Left cardiac atrium (tissue), 4 donors: ENCODE measurements around the gene PLCH1. TPM values are rescaled to one million over a fixed set of nuclear protein-coding genes. Genes with fewer than 3 reads are reported as not detected.

Experiments used
- ATAC-seq, 2 donors: fragments of 200-7000 bp; cut with Tn5 transposase; one replicate each; pipeline ENCODE4 v1.9.1; 2020; ENCODE audit warnings: mild to moderate bottlenecking in 2 of 2, moderate library complexity in 2 of 2
- DNase-seq: peaks from one replicate; pipeline ENCODE4 v3.0.0-alpha.2; 2020
- intact Hi-C, 2 donors: fragments of 100-400 bp; cut with DNase I; formaldehyde crosslinking; loops; one replicate each; pipeline versions ENCODE4 v1.14.1 to v1.15.1; 2022 to 2023
- long read RNA-seq: library from polyadenylated mRNA; unstranded; transcript quantifications from one replicate; pipeline ENCODE4 v2.0.0, GENCODE V29; 2021
- total RNA-seq, 2 donors: library from RNA; stranded (reverse); fragmentation: NEBNext Ultra II Directional; extraction: Animal tissue kit (Norgen Biotek cat#: 25700); gene quantifications; one replicate each; pipeline ENCODE4 v1.2.1, GENCODE V29; 2021
- donor health status: DM: no; HTN: yes; CAD: no.
- donor health status: DM: no; HTN: yes; CAD: no; lungs with severe emphysema.
- donor health status: DM: yes; HTN: yes; CAD: no.
- donor health status: Dilated cardiomyopathy.

The PLCH1 gene
- 1 to 10 TPM in 1 of 2 donors, under 1 TPM in 1; 0.39 to 1.3 TPM for total RNA-seq
- long read RNA-seq: 0 reads

- intact Hi-C loops: loop anchor here in 1 of 2 donors (5.0 kb wide), 1 partner anchor 113 kb away; no protein-coding TSS in a partner anchor
- peak; percentile 62 for DNase-seq
- ATAC-seq: peak; percentile 86 to 90
Measured at GRCh38 chr3:155744626-155745324, at the start of gene PLCH1. Gene PLCH1, minus strand, starts transcription at chr3:155745071. Its CDS starts 40,847 bp downstream, at chr3:155704224.

- ATAC-seq (no peak), DNase-seq (no peak)
- intact Hi-C loops: no loop called here
Measured at GRCh38 chr3:155792532-155792931, 47.7 kb upstream of the PLCH1 start.

- ATAC-seq (no peak), DNase-seq (no peak)
- intact Hi-C loops: no loop called here
Measured at GRCh38 chr3:155791190-155791589, 46.3 kb upstream of the PLCH1 start.

GRCh38 chr3:155790272-155790925 lies 45.5 kb upstream of the PLCH1 start:
- intact Hi-C loops: no loop called here
- ATAC-seq (no peak), DNase-seq (no peak)

DNA sequence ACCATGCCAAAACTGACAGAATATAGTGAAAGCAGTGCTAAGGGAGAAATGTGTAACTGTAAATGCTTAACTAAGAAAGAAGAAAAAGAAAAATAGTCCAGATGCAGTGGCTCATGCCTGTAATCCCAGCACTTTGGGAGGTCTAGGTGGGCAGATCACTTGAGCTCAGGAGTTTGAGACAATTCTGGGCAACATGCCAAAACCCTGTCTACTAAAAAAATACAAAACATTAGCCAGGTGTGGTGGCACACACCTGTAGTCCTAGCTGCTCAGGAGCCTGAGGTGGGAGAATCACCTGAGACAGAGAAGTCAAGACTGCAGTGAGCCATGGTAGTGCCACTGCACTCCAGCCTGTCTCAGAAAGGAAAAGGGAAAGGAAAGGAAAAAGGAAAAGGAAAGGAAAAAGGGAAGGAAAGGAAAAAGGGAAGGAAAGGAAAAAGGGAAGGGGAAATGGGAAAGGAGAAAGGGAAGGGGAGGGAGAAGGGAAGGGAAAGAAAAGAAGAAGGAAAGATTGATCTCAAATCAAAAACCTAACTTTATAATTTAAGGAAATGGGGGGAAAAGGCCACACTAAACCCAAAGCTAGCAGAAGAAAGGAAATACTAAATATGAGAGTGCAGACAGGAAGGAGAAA lies 40.9 kb upstream of the PLCH1 start:
- DNase-seq (no peak), ATAC-seq (no peak)
- intact Hi-C loops: no loop called here

DNA sequence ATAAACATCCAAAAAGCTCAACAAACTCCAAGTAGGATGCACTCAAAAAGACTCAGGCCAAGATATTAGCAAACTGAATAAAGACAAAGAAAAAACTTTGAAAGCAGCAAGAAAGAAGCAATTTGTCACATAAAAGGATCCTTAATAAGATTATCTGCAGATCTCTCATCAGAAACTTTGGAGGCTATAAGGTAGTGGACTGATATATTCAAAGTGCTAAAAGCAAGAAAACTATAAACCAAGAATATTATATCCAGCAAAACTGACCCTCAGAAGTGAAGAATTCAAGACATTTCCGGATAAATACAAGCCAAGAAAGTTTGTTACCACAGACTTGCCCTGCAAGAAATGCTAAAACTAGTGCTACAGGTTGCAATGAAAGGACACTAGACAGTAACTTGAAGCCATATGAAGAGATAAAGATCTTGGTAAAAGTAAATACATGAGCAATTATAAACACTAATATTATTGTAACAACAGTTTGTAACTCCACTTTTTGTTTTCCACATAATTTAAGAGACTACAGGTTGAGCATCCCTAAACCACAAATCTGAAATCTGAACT lies 37.6 kb upstream of the PLCH1 start:
- intact Hi-C loops: no loop called here
- ATAC-seq: no peak
- DNase-seq: no peak

- ATAC-seq (no peak), DNase-seq (no peak)
- intact Hi-C loops: no loop called here
Measured at GRCh38 chr3:155780291-155780690, 35.4 kb upstream of the PLCH1 start.

- no peak for DNase-seq
- no peak for ATAC-seq
- intact Hi-C loops: no loop called here
Measured at GRCh38 chr3:155778462-155778861, 33.6 kb upstream of the PLCH1 start.

- DNase-seq (no peak), ATAC-seq (no peak)
- intact Hi-C loops: no loop called here
Measured at GRCh38 chr3:155772801-155773200, 27.9 kb upstream of the PLCH1 start.

DNA sequence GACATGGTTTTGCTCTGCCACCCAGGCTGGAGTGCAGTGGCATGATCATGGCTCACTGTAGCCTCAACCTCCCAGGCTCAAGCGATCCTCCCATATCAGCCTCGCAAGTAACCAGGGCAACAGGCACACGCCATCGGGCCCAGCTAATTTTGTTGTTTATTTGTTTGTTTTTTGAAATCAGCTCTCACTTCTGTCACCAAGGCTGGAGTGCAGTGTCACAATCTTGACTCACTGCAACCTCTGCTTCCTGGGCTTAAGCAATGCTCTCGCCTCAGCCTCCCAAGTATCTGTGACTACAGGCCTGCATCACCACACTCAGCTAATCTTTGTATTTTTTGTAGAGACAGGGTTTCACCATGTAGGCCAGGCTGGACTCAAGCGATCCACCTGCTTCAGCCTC lies 26.3 kb upstream of the PLCH1 start:
- DNase-seq (no peak), ATAC-seq (no peak)
- intact Hi-C loops: no loop called here

DNA sequence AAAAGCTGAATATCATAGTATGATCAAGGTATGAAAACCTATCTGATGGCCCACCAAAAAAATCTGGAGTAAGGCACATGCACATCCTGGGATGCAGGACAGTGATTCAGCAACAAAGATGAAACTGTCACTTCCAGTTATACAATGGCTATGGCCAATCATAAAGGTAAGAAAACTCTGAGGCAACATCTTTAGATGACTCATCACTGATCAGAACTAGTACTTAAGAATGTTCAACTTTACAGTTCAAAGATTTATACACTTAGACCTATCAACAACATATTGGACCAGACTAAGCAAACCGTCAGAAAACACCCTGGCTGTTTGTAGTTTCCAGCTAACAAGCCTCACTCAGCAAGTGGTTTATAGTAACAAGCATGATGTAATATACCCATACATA lies 21.3 kb upstream of the PLCH1 start:
- DNase-seq (no peak), ATAC-seq (no peak)
- intact Hi-C loops: no loop called here

DNA sequence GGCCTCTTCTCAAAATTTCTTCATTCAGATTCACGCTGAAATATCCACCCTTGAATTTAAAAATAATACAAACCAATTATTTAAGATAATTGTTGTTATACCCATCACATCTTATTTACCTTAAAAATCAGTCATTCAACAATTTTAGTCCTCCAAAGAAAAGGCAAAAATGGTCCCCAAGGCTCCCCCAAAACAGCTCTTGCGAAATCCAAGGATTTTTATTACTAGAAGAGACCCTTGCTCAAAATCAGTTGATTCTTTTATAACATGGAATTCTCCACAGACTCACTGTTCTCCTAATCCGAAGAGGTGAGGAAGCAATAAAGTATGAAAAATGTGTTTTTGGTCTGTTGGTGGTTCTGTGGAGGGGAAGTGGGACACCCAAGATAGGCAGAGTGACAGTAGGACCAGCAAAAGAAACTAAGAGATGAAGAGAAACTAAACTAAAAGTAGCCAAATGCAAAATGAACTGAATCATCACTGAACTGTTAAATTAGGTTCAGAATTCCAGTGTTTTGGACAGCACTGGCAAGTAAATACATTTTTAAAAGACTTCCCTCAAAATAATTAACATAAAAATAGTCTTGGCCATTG lies 19.1 kb upstream of the PLCH1 start:
- DNase-seq (no peak), ATAC-seq (no peak)
- intact Hi-C loops: no loop called here

- ATAC-seq (peak; percentile 63 to 89), DNase-seq (no peak)
- intact Hi-C loops: no loop called here
Measured at GRCh38 chr3:155760653-155761052, 15.8 kb upstream of the PLCH1 start.

- intact Hi-C loops: loop anchor here in 1 of 2 donors (10.0 kb wide), 1 partner anchor 47 kb away; the partner anchor contains the start of gene C3orf33
- no peak for DNase-seq
- ATAC-seq: no peak
Measured at GRCh38 chr3:155757577-155757976, 12.7 kb upstream of the PLCH1 start.

- ATAC-seq (no peak), DNase-seq (no peak)
- intact Hi-C loops: loop anchor here in 1 of 2 donors (10.0 kb wide), 1 partner anchor 52 kb away; the partner anchor contains the start of gene C3orf33
Measured at GRCh38 chr3:155753038-155753639, 8.3 kb upstream of the PLCH1 start.

DNA sequence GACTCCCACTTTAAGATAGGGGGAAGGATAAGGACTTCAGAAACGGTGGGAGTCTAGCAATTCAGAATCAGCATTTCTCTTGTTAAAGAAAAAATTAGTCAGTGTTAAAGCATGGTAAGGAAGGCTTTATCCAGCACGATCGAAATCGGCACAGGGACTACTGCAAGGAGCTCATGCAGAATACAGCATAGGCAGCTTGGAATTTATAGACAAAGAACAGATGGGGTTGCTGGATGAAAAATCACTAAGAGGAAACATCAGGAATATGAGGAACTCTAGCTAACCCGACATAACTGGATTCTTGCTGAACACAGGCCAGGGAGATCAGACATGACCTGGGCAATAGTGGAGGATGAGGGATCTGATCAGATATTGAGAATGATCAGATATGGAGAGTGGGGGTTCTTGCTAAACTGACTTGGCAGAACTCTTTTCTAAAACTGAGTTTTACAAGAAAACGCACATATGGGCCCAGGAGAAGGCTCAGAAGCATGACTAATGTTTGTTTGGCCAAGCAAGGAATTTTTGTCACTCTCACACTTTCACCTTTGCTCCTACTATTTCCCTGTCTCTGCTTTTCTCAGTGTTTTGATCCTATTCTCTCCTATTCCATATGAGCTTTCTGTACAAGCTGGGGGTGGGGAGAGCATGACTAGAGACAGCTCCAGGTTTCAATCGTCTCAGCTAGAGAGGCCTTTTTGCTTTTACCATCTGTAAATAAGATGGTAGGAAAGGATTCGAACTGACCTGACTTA lies 3.9 kb upstream of the PLCH1 start:
- intact Hi-C loops: loop anchor here in 1 of 2 donors (5.0 kb wide), 1 partner anchor 109 kb away; no protein-coding TSS in a partner anchor
- ATAC-seq: no peak

DNA sequence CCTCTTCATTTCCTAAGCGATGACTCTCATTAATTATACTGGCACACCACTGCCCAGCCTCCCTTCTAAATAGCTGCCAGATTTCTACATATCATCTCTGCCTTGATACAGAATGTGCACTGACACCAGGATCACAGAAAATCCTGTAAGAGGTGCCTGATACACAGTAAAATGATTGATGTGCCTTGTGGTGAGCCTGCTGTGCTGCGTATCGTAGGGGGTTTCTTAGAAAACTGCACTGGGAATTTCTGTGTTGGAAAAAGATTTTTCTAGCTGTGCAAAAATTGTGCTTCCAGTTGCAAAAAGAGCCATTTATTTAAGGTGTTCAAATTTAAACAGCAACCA lies 3.0 kb upstream of the PLCH1 start:
- intact Hi-C loops: loop anchor here in 1 of 2 donors (5.0 kb wide), 1 partner anchor 109 kb away; no protein-coding TSS in a partner anchor
- ATAC-seq (peak in 1 of 2 donors; percentile 27), DNase-seq (no peak)

More for the DNA sequence above, 3.9 kb upstream of the PLCH1 start:
- DNase-seq: no peak

DNA sequence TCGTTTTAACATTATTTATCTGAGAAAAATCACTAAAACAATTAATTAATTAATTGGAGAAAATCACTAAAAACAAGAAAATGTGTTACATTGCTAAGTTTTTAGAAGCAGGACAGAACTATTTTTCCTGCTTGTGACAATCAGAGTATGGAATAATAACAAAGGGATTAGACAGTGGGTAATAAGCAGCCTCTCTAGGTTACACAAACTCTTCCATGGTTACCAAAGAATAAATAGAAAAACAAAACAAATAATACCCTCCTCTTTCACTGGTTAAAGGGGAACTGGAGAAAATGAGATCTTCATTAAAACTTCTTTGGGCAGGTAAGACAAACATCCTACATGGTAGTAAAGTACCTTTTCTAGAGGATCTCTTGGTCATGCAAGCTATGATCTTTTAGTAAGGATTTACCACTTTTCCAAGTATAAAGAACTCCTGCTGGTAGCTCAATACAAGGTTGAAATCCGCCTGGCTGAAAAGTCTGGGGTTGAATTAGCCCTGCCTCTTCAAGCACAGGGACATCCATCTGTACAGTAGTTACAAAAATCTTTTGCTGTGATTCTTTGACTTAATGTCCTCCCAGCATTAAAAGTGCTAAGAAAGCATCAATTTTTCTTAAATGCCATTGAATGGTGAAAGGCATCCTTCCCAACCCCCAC lies 2.5 kb upstream of the PLCH1 start:
- intact Hi-C loops: loop anchor here in 1 of 2 donors (5.0 kb wide), 1 partner anchor 110 kb away; no protein-coding TSS in a partner anchor
- DNase-seq (no peak), ATAC-seq (no peak)
